Transverse colon (tissue), 4 donors: ENCODE measurements around the gene LMCD1.

Source experiments
- CTCF ChIP-seq, 5 experiments: fragments of 200-600 bp in 3 of 5; fragments of 450-650 bp in 2 of 5; sonication (generic) in 3 of 5; IDR thresholded peaks; 1 replicate in 2 of 5; 2 replicates in 3 of 5; pipeline ENCODE4 v1.5.1; 2016 to 2017; ENCODE audit warnings: antibody characterized with exemption in 5 of 5, inconsistent platforms in 3 of 5, mild to moderate bottlenecking in 2 of 5, moderate library complexity in 1 of 5
- EP300 ChIP-seq: sonication (generic); formaldehyde crosslinking; IDR thresholded peaks from one replicate; pipeline ENCODE4 v1.6.1; 2017; ENCODE audit warnings: antibody characterized with exemption, low read depth
- POLR2A ChIP-seq: fragments of 450-650 bp; IDR thresholded peaks from one replicate; pipeline ENCODE4 v1.6.1; 2016; ENCODE audit warnings: antibody characterized with exemption, mild to moderate bottlenecking, moderate library complexity
- POLR2AphosphoS5 ChIP-seq, 3 donors: sonication (generic); formaldehyde crosslinking; IDR thresholded peaks; one replicate each; pipeline ENCODE4 v1.6.1; 2016; ENCODE audit warnings: antibody characterized with exemption in 3 of 3

GRCh38 chr3:8599146-8599545 is 97.5 kb downstream of the LMCD1 start:
- TF ChIP-seq CTCF (IDR thresholded peaks at IDR 0.05) (no peak), EP300 (no peak), POLR2A (no peak), POLR2AphosphoS5 (IDR thresholded peaks at IDR 0.05) (no peak)
